ENCODE measurements around the gene FBXW8.

The FBXW8 gene

GRCh38 chr12:117079487-117079886 lies 168.7 kb downstream of the FBXW8 start:
- TF ChIP-seq CTCF (IDR thresholded peaks at IDR 0.05; ENCODE audit: low read depth, low read length, missing control alignments), result no peak
- DNase-seq (ENCODE audit: low read depth), result no peak

GRCh38 chr12:117080661-117081144 lies 170.0 kb downstream of the FBXW8 start:
- H3K4me3 ChIP-seq (ENCODE audit: low read depth, low read length), result no peak overlapping the region
- TF ChIP-seq CTCF (IDR thresholded peaks at IDR 0.05; ENCODE audit: low read depth, low read length, missing control alignments), result no peak
- DNase-seq (ENCODE audit: low read depth), result no peak

More at GRCh38 chr12:117079487-117079886, 168.7 kb downstream of the FBXW8 start:
- no peak overlapping the region for H3K4me3 ChIP-seq (ENCODE audit: low read depth, low read length)

Data from GM12864 (cell line).